HepG2 (cell line): Measurements from ENCODE around the gene HIC1. TPM values are rescaled to one million over a fixed set of nuclear protein-coding genes. Genes with fewer than 3 reads are reported as not detected.

ENCODE experiments used
- ATAC-seq: fragments of 200-7000 bp; cut with Tn5 transposase; 3 replicates; pipeline ENCODE4 v1.9.1; 2020; ENCODE audit warnings: mild to moderate bottlenecking, moderate library complexity
- BruUV-seq: library from RNA; stranded (reverse); fragments of 400-500 nt; replicated peaks from 2 replicates; lab custom pipeline; 2021; lab: Mats Ljungman, UMichigan
- CTCF ChIA-PET: fragments of 300-600 bp; formaldehyde crosslinking; extraction: SDS; loops from one replicate; lab custom pipeline; 2021; ENCODE audit warnings: low total read pairs, inconsistent platforms, low intra/inter-chr PET ratio; lab: Yijun Ruan, JAX
- POLR2A ChIA-PET: fragments of 350-600 bp; sonication (Branson Sonifier 250); formaldehyde crosslinking; loops from one replicate; lab custom pipeline; 2020; ENCODE audit warnings: antibody characterized with exemption, inconsistent platforms; lab: Yijun Ruan, JAX
- DNase-seq: peaks from one replicate; pipeline ENCODE4 v3.0.0-alpha.2; 2015; ENCODE audit warnings: low spot score
- FAIRE-seq: peaks from 3 replicates; lab custom pipeline; 2011; peaks lifted over from hg19 to GRCh38; lab: Jason Lieb, UNC
- H2AFZ ChIP-seq: one replicate; pipeline ENCODE4 v1.6.1; 2011; ENCODE audit warnings: low read length, inconsistent platforms
- H3K27ac ChIP-seq: fragments of 300-600 bp; 3 replicates; pipeline ENCODE4 v1.8.0; 2011; ENCODE audit warnings: mixed run types, mild to moderate bottlenecking, mixed read lengths, low read length, inconsistent platforms; ENCODE audit not compliant: insufficient read depth; ENCODE audit errors: extremely low read length
- H3K27me3 ChIP-seq, 2 experiments: fragments of 200-600 bp in 1 of 2; 2 replicates in 1 of 2; 3 replicates in 1 of 2; pipeline versions ENCODE4 v1.6.0 to v1.8.0; 2011; ENCODE audit warnings: low read length in 2 of 2, mild to moderate bottlenecking in 2 of 2, moderate library complexity in 2 of 2, inconsistent platforms in 1 of 2; ENCODE audit not compliant: insufficient read depth in 2 of 2, control insufficient read depth in 1 of 2
- H3K36me3 ChIP-seq, 2 experiments: fragments of 200-600 bp in 1 of 2; replicated peaks in 1 of 2; 2 replicates in 1 of 2; 3 replicates in 1 of 2; pipeline versions ENCODE4 v1.5.1 to v1.8.0; 2011; ENCODE audit warnings: low read length in 2 of 2, inconsistent platforms in 1 of 2; ENCODE audit not compliant: insufficient read depth in 2 of 2, control insufficient read depth in 1 of 2
- H3K4me1 ChIP-seq: 2 replicates; pipeline ENCODE4 v1.5.1; 2012; ENCODE audit warnings: low read length, inconsistent platforms; ENCODE audit not compliant: insufficient read depth
- H3K4me2 ChIP-seq: 2 replicates; pipeline ENCODE4 v1.6.0; 2011; ENCODE audit warnings: low read depth, low read length, inconsistent platforms
- H3K4me3 ChIP-seq, 3 experiments: fragments of 200-600 bp in 1 of 3; sonication (generic), shearing (Covaris generic) in 1 of 3; replicated peaks in 1 of 3; 2 replicates each; pipeline ENCODE4 v1.5.1; 2011 to 2016; ENCODE audit warnings: low read length in 3 of 3, inconsistent platforms in 2 of 3, low read depth in 2 of 3, mild to moderate bottlenecking in 2 of 3, control low read depth in 1 of 3, mixed read lengths in 1 of 3; ENCODE audit not compliant: insufficient read depth in 1 of 3
- H3K79me2 ChIP-seq: one replicate; pipeline ENCODE4 v1.6.1; 2011; ENCODE audit warnings: low read length, inconsistent platforms; ENCODE audit not compliant: insufficient read depth
- H3K9ac ChIP-seq: 2 replicates; pipeline ENCODE4 v1.6.0; 2011; ENCODE audit warnings: mild to moderate bottlenecking, low read depth, low read length, inconsistent platforms; ENCODE audit not compliant: insufficient read depth
- H3K9me3 ChIP-seq: 2 replicates; pipeline ENCODE4 v1.5.1; 2012; ENCODE audit warnings: mild to moderate bottlenecking, low read length
- H4K20me1 ChIP-seq: 2 replicates; pipeline ENCODE4 v1.6.0; 2011; ENCODE audit warnings: inconsistent platforms, mild to moderate bottlenecking, low read length, moderate library complexity; ENCODE audit not compliant: insufficient read depth
- ISX ChIP-seq: sonication (generic); formaldehyde crosslinking; conservative IDR thresholded peaks from 2 replicates; pipeline ENCODE4 v1.5.0; 2020; ENCODE audit warnings: missing genetic modification reagents
- KDM5B ChIP-seq: sonication (generic); formaldehyde crosslinking; IDR thresholded peaks from 2 replicates; pipeline ENCODE4 v1.4.0; 2020; ENCODE audit warnings: missing genetic modification reagents, mild to moderate bottlenecking, borderline replicate concordance
- MYC ChIP-seq: sonication (generic); formaldehyde crosslinking; IDR thresholded peaks from 2 replicates; pipeline ENCODE4 v1.9.0; 2021; ENCODE audit warnings: missing genetic modification reagents, borderline replicate concordance
- NFKBIZ ChIP-seq: IDR thresholded peaks from 2 replicates; pipeline ENCODE4 v1.6.1; 2018; ENCODE audit warnings: missing genetic modification reagents, missing compliant biosample characterization
- NKX3-1 ChIP-seq: sonication (generic); formaldehyde crosslinking; IDR thresholded peaks from 2 replicates; pipeline ENCODE4 v1.5.0; 2020; ENCODE audit warnings: missing genetic modification reagents
- YEATS2 ChIP-seq: sonication (generic); formaldehyde crosslinking; IDR thresholded peaks from 2 replicates; pipeline ENCODE4 v1.4.0; 2020; ENCODE audit warnings: missing genetic modification reagents, borderline replicate concordance
- ZKSCAN8 ChIP-seq: IDR thresholded peaks from 2 replicates; pipeline ENCODE4 v1.6.1; 2016; ENCODE audit warnings: borderline replicate concordance, missing genetic modification reagents, missing compliant biosample characterization
- ZNF530 ChIP-seq: sonication (generic); formaldehyde crosslinking; IDR thresholded peaks from 2 replicates; pipeline ENCODE4 v1.5.0; 2020; ENCODE audit warnings: low read depth, mild to moderate bottlenecking, missing genetic modification reagents
- ZNF577 ChIP-seq: sonication (generic); formaldehyde crosslinking; IDR thresholded peaks from 2 replicates; pipeline ENCODE4 v1.4.0; 2020; ENCODE audit warnings: mild to moderate bottlenecking, low read depth, missing genetic modification reagents, borderline replicate concordance
- ZNF614 ChIP-seq: IDR thresholded peaks from 2 replicates; pipeline ENCODE4 v1.6.1; 2018; ENCODE audit warnings: missing biosample characterization, missing genetic modification reagents, inconsistent platforms, borderline replicate concordance
- WGBS: methylation state at CpG from one replicate; pipeline ENCODE4 v1.1.6; 2017; ENCODE audit warnings: low lambda C conversion rate; 5-methylcytosine and 5-hydroxymethylcytosine counted together
- in situ Hi-C: cut with HindIII; loops from 2 replicates; pipeline ENCODE4 v1.10.0; 2017; ENCODE audit warnings: low pct_unique_long_range_greater_than_20kb; ENCODE audit not compliant: extremely low pct_ligation_motif_present
- intact Hi-C: fragments of 100-400 bp; cut with micrococcal nuclease; formaldehyde crosslinking; loops from one replicate; pipeline ENCODE4 v1.10.0; 2022; ENCODE audit not compliant: unreplicated experiment
- polyA plus RNA-seq, 8 experiments: library from polyadenylated mRNA; depleted of rRNA in 3 of 8; stranded (reverse) in 7 of 8; unstranded in 1 of 8; fragments of >200 nt; fragmentation: Illumina TruSeq in 4 of 8; extraction: Trizol in 4 of 8; gene quantifications; 2 replicates each; pipeline versions ENCODE4 v1.2.1 to v1.2.3, GENCODE V29; 2011 to 2016; ENCODE audit warnings: low read depth in 4 of 8, missing spikeins in 1 of 8, mixed read lengths in 1 of 8; ENCODE audit not compliant: insufficient read depth in 1 of 8
- total RNA-seq, 5 experiments: library from RNA; depleted of rRNA; stranded (reverse); fragments of >200 nt; fragmentation: Illumina TruSeq; extraction: Trizol; gene quantifications; 2 replicates each; pipeline ENCODE4 v1.2.3, GENCODE V29; 2016; ENCODE audit warnings: low read depth in 1 of 5

HIC1 gene
- total and polyA plus RNA-seq, 2 of the 13 experiments (the other 11 are each of a cell fraction or from before 2014, with no cell fraction given), result 0.04 to 0.31 TPM

- Histone ChIP-seq H2AFZ (no peak overlapping the region), H3K9ac (no peak overlapping the region), H3K4me2 (no peak overlapping the region), H3K27ac (no peak overlapping the region), H3K79me2 (no peaks in the 10 kb centered on the region), H3K4me1 (peaks cover 38% of the 10 kb centered on the region), H3K4me3 (no peak overlapping the region), H4K20me1 (no peaks in the 10 kb centered on the region), H3K9me3 (no peaks in the 10 kb centered on the region), H3K27me3 (no peaks in the 10 kb centered on the region), H3K36me3 (peaks cover 15 to 33% of the 10 kb centered on the region in 2 experiments)
- 94% methylated on average over 3 of the region's 6 CpGs for WGBS
- DNase-seq (no peak), ATAC-seq (no peak), FAIRE-seq (no peak)
- BruUV-seq, result no TSS peak
- TF ChIP-seq ZKSCAN8 (CRISPR knock-in tag), result no peak
- TF ChIP-seq MYC (CRISPR knock-in tag), result no peak
- no peak for TF ChIP-seq ZNF577 (CRISPR knock-in tag)
- no peak for TF ChIP-seq YEATS2 (CRISPR knock-in tag)
- TF ChIP-seq ISX (CRISPR knock-in tag), result no peak
- TF ChIP-seq ZNF614 (CRISPR knock-in tag), result no peak
- TF ChIP-seq ZNF530, result no peak
- TF ChIP-seq NFKBIZ, result no peak
- no peak for TF ChIP-seq NKX3-1 (CRISPR knock-in tag)
- TF ChIP-seq KDM5B (CRISPR knock-in tag), result no peak
- POLR2A ChIA-PET, result no interaction called here
- in situ Hi-C loops (no loop called here), intact Hi-C loops (no loop called here)
- CTCF ChIA-PET, result no interaction called here
Observed at GRCh38 chr17:2068031-2068518, 13.2 kb downstream of the HIC1 start.
